ENCODE data around the gene LDB2. TPM values are rescaled to one million over a fixed set of nuclear protein-coding genes. Genes with fewer than 3 reads are reported as not detected.

The LDB2 gene
- total and polyA plus RNA-seq, 7 donors = 7.0 to 18.9 (median 10.1) TPM

DNA sequence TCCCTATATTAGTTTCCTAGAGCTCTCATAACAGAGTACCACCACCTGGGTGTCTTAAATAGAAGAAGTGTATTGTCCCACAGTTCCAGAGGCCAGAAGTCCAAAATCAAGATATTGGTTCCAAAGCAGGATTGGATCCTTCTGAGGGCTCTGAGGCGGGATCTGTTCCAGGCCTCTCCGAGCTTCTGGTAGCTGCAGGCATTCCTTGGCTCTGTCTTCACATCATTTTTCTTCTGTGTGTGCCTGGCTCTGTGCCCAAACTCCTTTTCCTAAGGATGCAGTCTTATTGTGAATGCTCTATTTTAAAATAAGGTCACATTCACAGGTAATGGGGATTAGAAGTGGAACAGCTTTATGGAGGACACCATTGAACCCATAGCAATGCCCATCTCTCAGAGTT is 418.4 kb downstream of the LDB2 start:
- intact Hi-C loops (cut with DNase I) = no loop called here
- 37 to 47% (median 46%) methylated on average over 2 of the region's 2 CpGs for WGBS, 3 donors

DNA sequence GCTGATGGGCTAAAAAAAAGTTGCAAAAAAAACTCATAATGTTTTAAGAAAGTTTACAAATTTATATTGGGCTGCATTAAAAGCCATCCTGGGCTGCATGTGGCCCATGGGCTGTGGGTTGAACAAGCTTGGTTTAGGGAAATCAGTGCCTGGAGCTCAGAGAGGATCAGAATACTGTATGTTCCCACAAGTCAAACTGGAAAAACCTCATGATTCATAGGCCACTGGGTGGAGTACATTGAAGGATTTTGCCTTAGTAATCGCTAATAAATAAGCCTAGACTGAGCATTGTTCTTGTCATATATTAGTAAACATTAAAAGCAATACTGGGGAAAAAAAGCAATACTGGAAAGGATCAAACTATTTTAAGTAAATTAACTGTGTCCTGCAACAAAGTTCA is 425.9 kb downstream of the LDB2 start:
- Histone ChIP-seq H3K27me3 (ENCODE audit: insufficient read depth in 3 of 3, low read length in 2 of 3) (no peaks in the 10 kb centered on the region), H3K4me3 (no peak overlapping the region), H3K9me3 (peaks cover 12% of the 10 kb centered on the region), H3K36me3 (ENCODE audit: insufficient read depth in 1 of 2, low read depth in 1 of 2) (no peaks in the 10 kb centered on the region), H3K27ac (no peak overlapping the region), H3K4me1 (no peaks in the 10 kb centered on the region)
- DNase-seq (no peak), ATAC-seq (no peak)
- TF ChIP-seq, protein P1, sequence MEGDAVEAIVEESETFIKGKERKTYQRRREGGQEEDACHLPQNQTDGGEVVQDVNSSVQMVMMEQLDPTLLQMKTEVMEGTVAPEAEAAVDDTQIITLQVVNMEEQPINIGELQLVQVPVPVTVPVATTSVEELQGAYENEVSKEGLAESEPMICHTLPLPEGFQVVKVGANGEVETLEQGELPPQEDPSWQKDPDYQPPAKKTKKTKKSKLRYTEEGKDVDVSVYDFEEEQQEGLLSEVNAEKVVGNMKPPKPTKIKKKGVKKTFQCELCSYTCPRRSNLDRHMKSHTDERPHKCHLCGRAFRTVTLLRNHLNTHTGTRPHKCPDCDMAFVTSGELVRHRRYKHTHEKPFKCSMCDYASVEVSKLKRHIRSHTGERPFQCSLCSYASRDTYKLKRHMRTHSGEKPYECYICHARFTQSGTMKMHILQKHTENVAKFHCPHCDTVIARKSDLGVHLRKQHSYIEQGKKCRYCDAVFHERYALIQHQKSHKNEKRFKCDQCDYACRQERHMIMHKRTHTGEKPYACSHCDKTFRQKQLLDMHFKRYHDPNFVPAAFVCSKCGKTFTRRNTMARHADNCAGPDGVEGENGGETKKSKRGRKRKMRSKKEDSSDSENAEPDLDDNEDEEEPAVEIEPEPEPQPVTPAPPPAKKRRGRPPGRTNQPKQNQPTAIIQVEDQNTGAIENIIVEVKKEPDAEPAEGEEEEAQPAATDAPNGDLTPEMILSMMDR (IDR thresholded peaks at IDR 0.05) = no peak
- intact Hi-C loops (cut with DNase I) = no loop called here
- WGBS, 3 donors = 92 to 96% (median 94%) methylated on average over 1 of the region's 1 CpG

More for the DNA sequence above, 418.4 kb downstream of the LDB2 start:
- TF ChIP-seq, protein P1 (IDR thresholded peaks at IDR 0.05) = no peak
- DNase-seq = no peak
- no peaks in the 10 kb centered on the region for H3K36me3 ChIP-seq (ENCODE audit: insufficient read depth in 1 of 2, low read depth in 1 of 2)
- ATAC-seq = no peak
- H3K4me1 ChIP-seq = no peaks in the 10 kb centered on the region
- H3K27ac ChIP-seq = no peak overlapping the region
- H3K4me3 ChIP-seq = no peak overlapping the region
- peaks cover 7% of the 10 kb centered on the region for H3K9me3 ChIP-seq
- no peaks in the 10 kb centered on the region for H3K27me3 ChIP-seq (ENCODE audit: insufficient read depth in 3 of 3, low read length in 2 of 3)

DNA sequence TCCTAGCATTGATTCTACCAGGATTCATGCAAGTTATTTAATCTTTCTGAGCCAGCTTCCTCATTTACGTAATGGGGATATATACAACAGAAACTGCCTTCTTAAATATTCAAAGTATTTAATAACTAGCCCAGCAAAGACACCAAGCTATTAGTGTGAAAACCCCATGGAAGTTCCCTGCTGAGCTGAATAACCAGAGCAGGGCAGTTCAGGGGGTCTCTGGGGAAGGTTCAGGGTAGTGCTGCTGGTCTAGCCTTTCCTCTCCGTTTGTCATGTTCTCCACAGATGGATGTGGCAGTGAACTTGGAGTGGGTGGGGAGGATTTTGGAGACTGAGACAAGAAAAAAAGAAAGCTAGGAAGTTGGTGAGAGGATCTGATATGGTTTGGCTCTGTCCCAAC is 431.4 kb downstream of the LDB2 start:
- Histone ChIP-seq H3K27ac (no peak overlapping the region), H3K9me3 (no peaks in the 10 kb centered on the region), H3K27me3 (ENCODE audit: insufficient read depth in 3 of 3, low read length in 2 of 3) (no peaks in the 10 kb centered on the region), H3K4me3 (no peak overlapping the region), H3K36me3 (ENCODE audit: insufficient read depth in 1 of 2, low read depth in 1 of 2) (no peaks in the 10 kb centered on the region), H3K4me1 (no peaks in the 10 kb centered on the region)
- intact Hi-C loops (cut with DNase I) = no loop called here
- ATAC-seq = no peak
- DNase-seq = no peak
- TF ChIP-seq, protein P1 (IDR thresholded peaks at IDR 0.05) = no peak
- 50 to 56% (median 50%) methylated on average over 2 of the region's 2 CpGs for WGBS, 3 donors

DNA sequence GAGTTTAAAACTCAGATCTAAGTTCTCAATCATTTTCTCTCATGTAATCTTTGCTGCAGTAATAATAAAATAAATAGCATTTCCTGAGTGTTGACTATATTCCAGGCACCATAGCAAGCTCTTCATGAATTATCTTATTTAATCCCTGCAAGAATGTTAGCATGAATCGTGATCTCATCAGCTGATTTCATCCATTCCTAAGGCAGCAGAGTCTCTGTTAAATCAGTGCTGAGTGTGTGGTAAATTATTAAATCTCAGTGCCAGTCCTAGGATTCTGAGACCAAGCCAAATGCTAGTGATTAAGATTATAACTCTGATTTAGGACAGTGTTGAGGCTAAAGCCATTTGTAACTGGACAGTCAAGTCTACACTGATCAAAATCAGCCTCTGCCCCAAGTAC is 431.9 kb downstream of the LDB2 start:
- 35 to 65% (median 37%) methylated on average over 1 of the region's 1 CpG for WGBS, 3 donors
- ATAC-seq = no peak

DNA sequence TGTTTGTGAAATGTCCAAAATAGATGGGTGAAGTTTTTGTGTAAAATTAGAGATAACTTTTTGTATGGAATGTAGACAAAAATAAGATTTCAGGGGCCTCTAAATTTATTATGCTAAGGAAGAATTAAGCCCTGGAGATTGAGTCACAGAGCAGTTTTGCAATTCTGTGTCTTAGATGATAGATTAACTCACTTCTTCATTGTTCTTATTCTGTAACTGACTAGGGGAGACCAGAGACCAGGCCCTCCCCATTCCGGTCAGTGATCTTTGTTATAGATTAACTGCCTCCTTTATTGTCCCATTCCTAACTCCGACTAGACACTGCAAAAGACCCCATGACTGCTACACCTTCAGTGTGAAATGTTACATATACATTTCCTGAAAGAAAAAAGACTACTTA is 433.8 kb downstream of the LDB2 start:
- TF ChIP-seq, protein P1 (IDR thresholded peaks at IDR 0.05) = no peak
- ATAC-seq = no peak
- H3K27me3 ChIP-seq (ENCODE audit: insufficient read depth in 3 of 3, low read length in 2 of 3) = peaks cover 0 to 1% (median 0%) of the 10 kb centered on the region in 3 donors
- H3K4me1 ChIP-seq = no peaks in the 10 kb centered on the region
- no peak for DNase-seq
- intact Hi-C loops (cut with DNase I) = no loop called here
- no peaks in the 10 kb centered on the region for H3K36me3 ChIP-seq (ENCODE audit: insufficient read depth in 1 of 2, low read depth in 1 of 2)
- H3K4me3 ChIP-seq = no peak overlapping the region
- H3K9me3 ChIP-seq = no peaks in the 10 kb centered on the region
- 72 to 81% (median 72%) methylated on average over 2 of the region's 2 CpGs for WGBS, 3 donors
- H3K27ac ChIP-seq = no peak overlapping the region

More for the DNA sequence above, 431.9 kb downstream of the LDB2 start:
- H3K27ac ChIP-seq = no peak overlapping the region
- H3K36me3 ChIP-seq (ENCODE audit: insufficient read depth in 1 of 2, low read depth in 1 of 2) = no peaks in the 10 kb centered on the region
- H3K27me3 ChIP-seq (ENCODE audit: insufficient read depth in 3 of 3, low read length in 2 of 3) = peaks cover 0 to 1% (median 0%) of the 10 kb centered on the region in 3 donors
- intact Hi-C loops (cut with DNase I) = no loop called here
- H3K4me3 ChIP-seq = no peak overlapping the region
- TF ChIP-seq, protein P1 (IDR thresholded peaks at IDR 0.05) = no peak
- H3K9me3 ChIP-seq = no peaks in the 10 kb centered on the region
- no peaks in the 10 kb centered on the region for H3K4me1 ChIP-seq
- no peak for DNase-seq

All from psoas muscle (tissue), 8 donors.